SK-N-SH (cell line): ENCODE results near the gene TFR2. TPM values are rescaled to one million over a fixed set of nuclear protein-coding genes. Genes with fewer than 3 reads are reported as not detected.
A peak's percentile ranks its signal among the peaks of the same experiment; 100 is the strongest.

Experiments used
- CTCF ChIA-PET: fragments of 300-600, 350-600 bp; formaldehyde crosslinking; extraction: SDS; loops from one replicate; lab custom pipeline; 2021; lab: Yijun Ruan, JAX
- POLR2A ChIA-PET: fragments of 350-600 bp; sonication (Branson Sonifier 250); formaldehyde crosslinking; extraction: SDS; loops from one replicate; lab custom pipeline; 2020; ENCODE audit warnings: antibody characterized with exemption, inconsistent platforms; lab: Yijun Ruan, JAX
- DNase-seq: peaks from one replicate; pipeline ENCODE4 v3.0.0; 2012
- H2AFZ ChIP-seq: fragments of 200-600 bp; sonication (generic); 2 replicates; pipeline ENCODE4 v1.8.1; 2016; ENCODE audit warnings: antibody characterized with exemption, mild to moderate bottlenecking, low read depth
- H3F3A ChIP-seq: fragments of 200-600 bp; sonication (generic); replicated peaks from 2 replicates; pipeline ENCODE3; 2016; ENCODE audit warnings: antibody characterized with exemption, mild to moderate bottlenecking; ENCODE audit not compliant: insufficient read depth
- H3K27ac ChIP-seq, 2 experiments: fragments of 200-500 bp in 1 of 2; fragments of 200-600 bp in 1 of 2; sonication (Bioruptor generic) in 1 of 2; sonication (generic), shearing (Covaris generic) in 1 of 2; 2 replicates each; pipeline versions ENCODE4 v1.5.1 to v1.6.1; 2014 to 2016; ENCODE audit warnings: low read depth in 2 of 2, inconsistent platforms in 1 of 2, low read length in 1 of 2, mild to moderate bottlenecking in 1 of 2, mixed read lengths in 1 of 2
- H3K27me3 ChIP-seq: fragments of 200-600 bp; sonication (generic), shearing (Covaris generic); 2 replicates; pipeline ENCODE4 v1.6.1; 2016; ENCODE audit warnings: mixed run types; ENCODE audit not compliant: insufficient read depth
- H3K36me3 ChIP-seq, 2 experiments: fragments of 200-500 bp in 1 of 2; fragments of 200-600 bp in 1 of 2; sonication (Bioruptor generic) in 1 of 2; sonication (generic) in 1 of 2; replicated peaks in 1 of 2; 2 replicates each; pipeline versions ENCODE3 to v1.5.1; 2014 to 2016; ENCODE audit warnings: low read length in 1 of 2, mild to moderate bottlenecking in 1 of 2; ENCODE audit not compliant: insufficient read depth in 2 of 2, control insufficient read depth in 1 of 2
- H3K4me1 ChIP-seq, 2 experiments: fragments of 200-500 bp in 1 of 2; fragments of 200-600 bp in 1 of 2; sonication (Bioruptor generic) in 1 of 2; sonication (generic), shearing (Covaris generic) in 1 of 2; 2 replicates each; pipeline versions ENCODE4 v1.5.1 to v1.6.1; 2014 to 2016; ENCODE audit warnings: low read depth in 1 of 2, low read length in 1 of 2, mixed run types in 1 of 2; ENCODE audit not compliant: insufficient read depth in 2 of 2, control insufficient read depth in 1 of 2
- H3K4me2 ChIP-seq: fragments of 200-600 bp; sonication (generic), shearing (Covaris generic); 2 replicates; pipeline ENCODE4 v1.6.1; 2017; ENCODE audit warnings: mixed run types
- H3K4me3 ChIP-seq, 2 experiments: fragments of 200-500 bp in 1 of 2; fragments of 200-600 bp in 1 of 2; sonication (Bioruptor generic) in 1 of 2; sonication (generic), shearing (Covaris generic) in 1 of 2; 2 replicates each; pipeline versions ENCODE4 v1.5.1 to v1.8.1; 2014 to 2016; ENCODE audit warnings: low read depth in 2 of 2, inconsistent platforms in 1 of 2, low read length in 1 of 2, mild to moderate bottlenecking in 1 of 2, mixed read lengths in 1 of 2, moderate library complexity in 1 of 2
- H3K79me2 ChIP-seq: fragments of 200-600 bp; sonication (generic); 2 replicates; pipeline ENCODE4 v1.8.1; 2017; ENCODE audit warnings: mild to moderate bottlenecking; ENCODE audit not compliant: insufficient read depth
- H3K9ac ChIP-seq: fragments of 200-600 bp; sonication (generic); 2 replicates; pipeline ENCODE4 v1.6.1; 2017; ENCODE audit warnings: mixed run types
- H3K9me2 ChIP-seq: fragments of 200-600 bp; sonication (generic); 2 replicates; pipeline ENCODE4 v1.6.1; 2017; ENCODE audit warnings: mixed run types
- H3K9me3 ChIP-seq: fragments of 200-600 bp; sonication (generic); 2 replicates; pipeline ENCODE4 v1.6.1; 2017; ENCODE audit warnings: mixed run types, mild to moderate bottlenecking, moderate library complexity
- H4K20me1 ChIP-seq: fragments of 200-600 bp; sonication (generic); 2 replicates; pipeline ENCODE4 v1.6.1; 2017; ENCODE audit warnings: mild to moderate bottlenecking, mixed run types; ENCODE audit not compliant: insufficient read depth
- CTCF ChIP-seq: fragments of 200-600 bp; sonication (generic); IDR thresholded peaks from 2 replicates; pipeline ENCODE4 v1.6.1; 2017; ENCODE audit warnings: antibody characterized with exemption, mild to moderate bottlenecking, moderate library complexity
- EZH2phosphoT487 ChIP-seq: fragments of 200-600 bp; sonication (generic); IDR thresholded peaks from 2 replicates; pipeline ENCODE4 v1.6.1; 2017; ENCODE audit warnings: low read depth, mixed run types, mild to moderate bottlenecking, antibody characterized with exemption, moderate library complexity, borderline replicate concordance
- FOXM1 ChIP-seq: IDR thresholded peaks from 2 replicates; pipeline ENCODE4 v1.4.0; 2012; ENCODE audit warnings: low read depth, mild to moderate bottlenecking
- GABPA ChIP-seq: IDR thresholded peaks from 2 replicates; pipeline ENCODE4 v1.4.0; 2012; ENCODE audit warnings: low read depth, mild to moderate bottlenecking
- MXI1 ChIP-seq: IDR thresholded peaks from 2 replicates; pipeline ENCODE4 v1.6.1; 2012; ENCODE audit warnings: mild to moderate bottlenecking, low read depth, low read length, improper control_type of control experiment
- NFIC ChIP-seq: IDR thresholded peaks from 2 replicates; pipeline ENCODE4 v1.4.0; 2012; ENCODE audit warnings: borderline replicate concordance
- RAD21 ChIP-seq: IDR thresholded peaks from 2 replicates; pipeline ENCODE4 v1.6.1; 2012; ENCODE audit warnings: mild to moderate bottlenecking, low read length
- SMC3 ChIP-seq: IDR thresholded peaks from 2 replicates; pipeline ENCODE4 v1.6.1; 2012; ENCODE audit warnings: low read depth, low read length, improper control_type of control experiment
- YY1 ChIP-seq: IDR thresholded peaks from 2 replicates; pipeline ENCODE4 v1.4.0; 2012; ENCODE audit warnings: low read depth, mild to moderate bottlenecking
- WGBS: methylation state at CpG from one replicate; pipeline ENCODE4 v1.1.6; 2017; ENCODE audit warnings: low lambda C conversion rate; 5-methylcytosine and 5-hydroxymethylcytosine counted together
- polyA plus RNA-seq, 3 experiments: library from polyadenylated mRNA; depleted of rRNA; stranded (reverse); fragments of >200 nt; gene quantifications; 2 replicates each; pipeline ENCODE4 v1.2.3, GENCODE V29; 2012
- TF ChIP-seq, protein P1 (sequence below): fragments of 150-350 bp; IDR thresholded peaks from 2 replicates; pipeline ENCODE4 v1.6.1; 2017; ENCODE audit warnings: antibody characterized with exemption, low read length, low read depth, borderline replicate concordance
- TF ChIP-seq, protein P2 (sequence below): IDR thresholded peaks from 2 replicates; pipeline ENCODE4 v1.4.0; 2012; ENCODE audit warnings: low read depth, borderline replicate concordance
- TF ChIP-seq, protein P3 (sequence below): IDR thresholded peaks from 2 replicates; pipeline ENCODE4 v1.4.0; 2012; ENCODE audit warnings: low read depth

The TFR2 gene
- polyA plus RNA-seq, 1 of the 3 experiments (the other 2 are of a cell fraction) = 0.30 TPM

DNA sequence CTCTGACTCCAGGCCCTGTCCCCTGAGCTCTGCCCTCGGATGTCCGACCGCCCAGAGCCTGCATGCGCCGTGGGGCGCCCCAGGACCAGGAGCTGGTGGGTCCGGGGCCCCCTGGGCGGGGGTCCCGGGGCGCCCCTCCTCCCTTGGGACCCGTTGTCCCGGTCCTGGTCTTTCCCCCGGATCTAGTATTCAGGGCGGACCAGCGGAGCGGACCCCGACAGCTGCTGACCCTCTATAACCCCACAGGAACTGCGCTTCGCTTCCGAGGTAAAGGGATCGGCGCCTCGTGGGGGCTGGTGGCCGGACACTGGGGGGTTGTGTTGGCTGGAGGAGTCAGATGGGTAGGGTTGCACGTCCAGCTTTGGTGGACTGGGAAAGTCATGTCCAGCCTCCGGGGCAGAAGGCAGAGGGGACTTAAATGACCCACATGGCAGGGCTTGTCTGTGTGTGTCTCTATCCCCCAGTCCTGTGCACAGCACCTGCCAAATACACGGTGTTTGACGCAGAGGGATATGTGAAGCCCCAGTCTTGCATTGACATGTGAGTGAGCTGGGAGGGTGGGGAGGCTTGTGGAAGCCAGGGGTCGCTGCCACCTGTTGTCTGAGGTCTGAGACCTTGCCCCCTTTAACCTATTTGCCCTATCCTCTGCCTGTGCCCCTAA is 28.5 kb downstream of the TFR2 start:
- H3K9me2 ChIP-seq = no peaks in the 10 kb centered on the region
- peak overlapping the region; percentile 100 for H3K4me2 ChIP-seq
- TF ChIP-seq SMC3 = peak; percentile 30; the same call in 1 of the 2 replicates
- no peak for TF ChIP-seq FOXM1
- no peak for TF ChIP-seq EZH2phosphoT487
- TF ChIP-seq NFIC = no peak
- peak; percentile 62 for TF ChIP-seq MXI1
- TF ChIP-seq, protein P1, sequence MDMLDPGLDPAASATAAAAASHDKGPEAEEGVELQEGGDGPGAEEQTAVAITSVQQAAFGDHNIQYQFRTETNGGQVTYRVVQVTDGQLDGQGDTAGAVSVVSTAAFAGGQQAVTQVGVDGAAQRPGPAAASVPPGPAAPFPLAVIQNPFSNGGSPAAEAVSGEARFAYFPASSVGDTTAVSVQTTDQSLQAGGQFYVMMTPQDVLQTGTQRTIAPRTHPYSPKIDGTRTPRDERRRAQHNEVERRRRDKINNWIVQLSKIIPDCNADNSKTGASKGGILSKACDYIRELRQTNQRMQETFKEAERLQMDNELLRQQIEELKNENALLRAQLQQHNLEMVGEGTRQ = no peak
- TF ChIP-seq GABPA = no peak
- TF ChIP-seq, protein P2, sequence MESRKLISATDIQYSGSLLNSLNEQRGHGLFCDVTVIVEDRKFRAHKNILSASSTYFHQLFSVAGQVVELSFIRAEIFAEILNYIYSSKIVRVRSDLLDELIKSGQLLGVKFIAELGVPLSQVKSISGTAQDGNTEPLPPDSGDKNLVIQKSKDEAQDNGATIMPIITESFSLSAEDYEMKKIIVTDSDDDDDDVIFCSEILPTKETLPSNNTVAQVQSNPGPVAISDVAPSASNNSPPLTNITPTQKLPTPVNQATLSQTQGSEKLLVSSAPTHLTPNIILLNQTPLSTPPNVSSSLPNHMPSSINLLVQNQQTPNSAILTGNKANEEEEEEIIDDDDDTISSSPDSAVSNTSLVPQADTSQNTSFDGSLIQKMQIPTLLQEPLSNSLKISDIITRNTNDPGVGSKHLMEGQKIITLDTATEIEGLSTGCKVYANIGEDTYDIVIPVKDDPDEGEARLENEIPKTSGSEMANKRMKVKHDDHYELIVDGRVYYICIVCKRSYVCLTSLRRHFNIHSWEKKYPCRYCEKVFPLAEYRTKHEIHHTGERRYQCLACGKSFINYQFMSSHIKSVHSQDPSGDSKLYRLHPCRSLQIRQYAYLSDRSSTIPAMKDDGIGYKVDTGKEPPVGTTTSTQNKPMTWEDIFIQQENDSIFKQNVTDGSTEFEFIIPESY = no peak
- TF ChIP-seq YY1 = no peak
- TF ChIP-seq CTCF = peak; percentile 39
- peak; percentile 60 for TF ChIP-seq RAD21
- TF ChIP-seq, protein P3, sequence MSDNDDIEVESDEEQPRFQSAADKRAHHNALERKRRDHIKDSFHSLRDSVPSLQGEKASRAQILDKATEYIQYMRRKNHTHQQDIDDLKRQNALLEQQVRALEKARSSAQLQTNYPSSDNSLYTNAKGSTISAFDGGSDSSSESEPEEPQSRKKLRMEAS = peak; percentile 17; the same call in 1 of the 2 replicates
- H3K4me1 ChIP-seq = peaks cover 0 to 8% of the 10 kb centered on the region in 2 experiments; a peak in 1 of 4 replicates
- peaks cover 3 to 8% of the 10 kb centered on the region in 2 experiments for H3K36me3 ChIP-seq
- no peaks in the 10 kb centered on the region for H3K9me3 ChIP-seq
- ChIA-PET POLR2A (interaction anchor here (0.8 to 2.6 kb wide), 16 partner anchors 10 to 184 kb away, joined by 3 to 39 read pairs (median 8); partner anchors contain the start of genes ACTL6B, FBXO24, GIGYF1 and GNB2), CTCF (interaction anchor here (0.7 to 9.1 kb wide), 33 partner anchors 9 to 239 kb away, joined by 3 to 119 read pairs (median 4); partner anchors contain the start of genes ACTL6B, EPHB4, EPO and GIGYF1)
- peaks cover 36% of the 10 kb centered on the region for H3F3A ChIP-seq
- H3K4me3 ChIP-seq = peak overlapping the region; percentile 67 to 80
- DNase-seq = peak; percentile 75
- peak overlapping the region; percentile 70 for H2AFZ ChIP-seq
- H4K20me1 ChIP-seq = no peaks in the 10 kb centered on the region
- no peaks in the 10 kb centered on the region for H3K27me3 ChIP-seq
- 5% methylated on average over 27 of the region's 29 CpGs for WGBS
- H3K27ac ChIP-seq = peak overlapping the region in 1 of 2 experiments; percentile 43; a peak in 1 of 4 replicates
- H3K9ac ChIP-seq = peak overlapping the region; percentile 69
- H3K79me2 ChIP-seq = peaks cover 6% of the 10 kb centered on the region; the same call in 1 of the 2 replicates
